Keratinocyte (primary cell): ENCODE results near the gene CCDC122. TPM values are rescaled to one million over a fixed set of nuclear protein-coding genes. Genes with fewer than 3 reads are reported as not detected.

Source experiments
- DNase-seq: peaks from one replicate; pipeline ENCODE4 v3.0.0-alpha.2; 2011; ENCODE audit warnings: low read depth, missing footprints, low spot score
- FAIRE-seq: peaks from 2 replicates; lab custom pipeline; 2011; peaks lifted over from hg19 to GRCh38; lab: Jason Lieb, UNC
- H2AFZ ChIP-seq: 2 replicates; pipeline ENCODE4 v1.6.0; 2012; ENCODE audit warnings: low read length, control low read depth, inconsistent platforms; ENCODE audit not compliant: control insufficient read depth
- H3K27ac ChIP-seq: 2 replicates; pipeline ENCODE4 v1.5.1; 2011; ENCODE audit warnings: low read length; ENCODE audit not compliant: control insufficient read depth, insufficient read depth
- H3K27me3 ChIP-seq: 3 replicates; pipeline ENCODE4 v1.6.0; 2011; ENCODE audit warnings: low read length; ENCODE audit not compliant: control insufficient read depth, insufficient read depth; ENCODE audit errors: extremely low read depth
- H3K36me3 ChIP-seq, 2 experiments: 2 replicates in 1 of 2; 3 replicates in 1 of 2; pipeline ENCODE4 v1.5.1; 2011; ENCODE audit warnings: low read length in 2 of 2, mild to moderate bottlenecking in 1 of 2; ENCODE audit not compliant: control insufficient read depth in 2 of 2, insufficient read depth in 2 of 2; ENCODE audit errors: extremely low read depth in 1 of 2
- H3K4me1 ChIP-seq: 3 replicates; pipeline ENCODE4 v1.5.1; 2011; ENCODE audit warnings: low read length; ENCODE audit not compliant: control insufficient read depth, insufficient read depth; ENCODE audit errors: extremely low read depth
- H3K4me2 ChIP-seq: 3 replicates; pipeline ENCODE4 v1.6.0; 2011; ENCODE audit warnings: low read depth, low read length; ENCODE audit not compliant: control insufficient read depth, insufficient read depth; ENCODE audit errors: extremely low read depth
- H3K4me3 ChIP-seq, 3 experiments: fragments of 200-600 bp in 1 of 3; sonication (generic) in 1 of 3; 2 replicates in 2 of 3; 3 replicates in 1 of 3; pipeline ENCODE4 v1.5.1; 2011 to 2016; ENCODE audit warnings: low read length in 3 of 3, mild to moderate bottlenecking in 3 of 3, control low read depth in 2 of 3, inconsistent platforms in 1 of 3, low read depth in 1 of 3, mixed read lengths in 1 of 3, mixed run types in 1 of 3, moderate library complexity in 1 of 3; ENCODE audit not compliant: control insufficient read depth in 2 of 3, insufficient read depth in 2 of 3; ENCODE audit errors: extremely low read depth in 1 of 3
- H3K79me2 ChIP-seq: 2 replicates; pipeline ENCODE4 v1.6.0; 2012; ENCODE audit warnings: low read length; ENCODE audit not compliant: control insufficient read depth, insufficient read depth
- H3K9ac ChIP-seq: 3 replicates; pipeline ENCODE4 v1.6.0; 2011; ENCODE audit warnings: low read length; ENCODE audit not compliant: control insufficient read depth, insufficient read depth; ENCODE audit errors: extremely low read depth
- H3K9me1 ChIP-seq: 3 replicates; pipeline ENCODE4 v1.6.0; 2011; ENCODE audit warnings: low read length; ENCODE audit not compliant: control insufficient read depth, insufficient read depth; ENCODE audit errors: extremely low read depth
- H3K9me3 ChIP-seq: 2 replicates; pipeline ENCODE4 v1.5.1; 2012; ENCODE audit warnings: low read depth, low read length; ENCODE audit not compliant: control insufficient read depth
- H4K20me1 ChIP-seq: 3 replicates; pipeline ENCODE4 v1.6.0; 2011; ENCODE audit warnings: low read length; ENCODE audit not compliant: control insufficient read depth, insufficient read depth; ENCODE audit errors: extremely low read depth
- EZH2 ChIP-seq: IDR thresholded peaks from one replicate; pipeline ENCODE4 v1.6.1; 2012; ENCODE audit warnings: inconsistent platforms, mild to moderate bottlenecking, low read length, moderate library complexity
- dilution Hi-C: fragments of 300-500 bp; cut with MboI; formaldehyde crosslinking; loops from one replicate; pipeline ENCODE4 v1.7.0; 2020; ENCODE audit warnings: low sequenced_read_pairs; ENCODE audit not compliant: extremely low pct_ligation_motif_present
- polyA plus RNA-seq, 5 experiments: library from polyadenylated mRNA; depleted of rRNA in 3 of 5; stranded (reverse) in 3 of 5; stranded (forward) in 1 of 5; unstranded in 1 of 5; fragments of >200 nt; gene quantifications; 1 replicate in 1 of 5; 2 replicates in 3 of 5; 3 replicates in 1 of 5; pipeline versions ENCODE4 v1.2.1 to v1.2.3, GENCODE V29; 2011 to 2012; ENCODE audit warnings: missing spikeins in 2 of 5, low read depth in 1 of 5, low replicate concordance in 1 of 5
- TF ChIP-seq, protein P1 (sequence below), 3 experiments: IDR thresholded peaks in 1 of 3; conservative IDR thresholded peaks in 1 of 3; optimal IDR thresholded peaks in 1 of 3; 2 replicates in 2 of 3; 3 replicates in 1 of 3; pipeline versions ENCODE3 to v1.5.1; 2011; ENCODE audit warnings: low read length in 3 of 3, mild to moderate bottlenecking in 3 of 3, moderate library complexity in 2 of 3, control low read depth in 1 of 3, inconsistent platforms in 1 of 3; ENCODE audit not compliant: insufficient read depth in 2 of 3; ENCODE audit errors: extremely low read depth in 1 of 3

CCDC122 gene
- polyA plus RNA-seq, 1 donor (not counting 4 experiments of a cell fraction or from before 2014, with no cell fraction given): 1.5 TPM

- no peak overlapping the region for H3K4me2 ChIP-seq
- H3K9ac ChIP-seq: no peak overlapping the region
- no peak overlapping the region for H3K27ac ChIP-seq
- no peaks in the 10 kb centered on the region for H3K36me3 ChIP-seq
- no peaks in the 10 kb centered on the region for H3K9me3 ChIP-seq
- TF ChIP-seq, protein P1, sequence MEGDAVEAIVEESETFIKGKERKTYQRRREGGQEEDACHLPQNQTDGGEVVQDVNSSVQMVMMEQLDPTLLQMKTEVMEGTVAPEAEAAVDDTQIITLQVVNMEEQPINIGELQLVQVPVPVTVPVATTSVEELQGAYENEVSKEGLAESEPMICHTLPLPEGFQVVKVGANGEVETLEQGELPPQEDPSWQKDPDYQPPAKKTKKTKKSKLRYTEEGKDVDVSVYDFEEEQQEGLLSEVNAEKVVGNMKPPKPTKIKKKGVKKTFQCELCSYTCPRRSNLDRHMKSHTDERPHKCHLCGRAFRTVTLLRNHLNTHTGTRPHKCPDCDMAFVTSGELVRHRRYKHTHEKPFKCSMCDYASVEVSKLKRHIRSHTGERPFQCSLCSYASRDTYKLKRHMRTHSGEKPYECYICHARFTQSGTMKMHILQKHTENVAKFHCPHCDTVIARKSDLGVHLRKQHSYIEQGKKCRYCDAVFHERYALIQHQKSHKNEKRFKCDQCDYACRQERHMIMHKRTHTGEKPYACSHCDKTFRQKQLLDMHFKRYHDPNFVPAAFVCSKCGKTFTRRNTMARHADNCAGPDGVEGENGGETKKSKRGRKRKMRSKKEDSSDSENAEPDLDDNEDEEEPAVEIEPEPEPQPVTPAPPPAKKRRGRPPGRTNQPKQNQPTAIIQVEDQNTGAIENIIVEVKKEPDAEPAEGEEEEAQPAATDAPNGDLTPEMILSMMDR (optimal IDR thresholded peaks at IDR 0.05 in 1 of 3, IDR thresholded peaks at IDR 0.05 in 1 of 3, conservative IDR thresholded peaks at IDR 0.05 in 1 of 3; ENCODE audit: extremely low read depth in 1 of 3, insufficient read depth in 2 of 3, low read length in 3 of 3): no peak
- TF ChIP-seq EZH2: no peak
- H4K20me1 ChIP-seq: no peaks in the 10 kb centered on the region
- H3K9me1 ChIP-seq: no peaks in the 10 kb centered on the region
- dilution Hi-C loops: no loop called here
- H3K79me2 ChIP-seq: no peaks in the 10 kb centered on the region
- no peak for DNase-seq
- H2AFZ ChIP-seq: no peak overlapping the region
- FAIRE-seq: no peak
- peaks cover 7% of the 10 kb centered on the region for H3K4me1 ChIP-seq
- H3K27me3 ChIP-seq: no peaks in the 10 kb centered on the region
- H3K4me3 ChIP-seq: no peak overlapping the region
Measured at GRCh38 chr13:43792076-43792881, 87.3 kb downstream of the CCDC122 start.

GRCh38 chr13:43787997-43788396, 91.5 kb downstream of the CCDC122 start:
- Histone ChIP-seq H3K9me1 (no peaks in the 10 kb centered on the region), H3K27ac (no peak overlapping the region), H3K4me2 (peak overlapping the region; percentile 96), H4K20me1 (no peaks in the 10 kb centered on the region), H3K36me3 (no peaks in the 10 kb centered on the region), H3K4me1 (peaks cover 17% of the 10 kb centered on the region), H3K79me2 (no peaks in the 10 kb centered on the region), H3K9me3 (no peaks in the 10 kb centered on the region), H3K4me3 (no peak overlapping the region), H3K9ac (no peak overlapping the region), H2AFZ (no peak overlapping the region), H3K27me3 (no peaks in the 10 kb centered on the region)
- DNase-seq: no peak
- dilution Hi-C loops: no loop called here
- no peak for TF ChIP-seq EZH2
- TF ChIP-seq, protein P1 (optimal IDR thresholded peaks at IDR 0.05 in 1 of 3, IDR thresholded peaks at IDR 0.05 in 1 of 3, conservative IDR thresholded peaks at IDR 0.05 in 1 of 3; ENCODE audit: extremely low read depth in 1 of 3, insufficient read depth in 2 of 3, low read length in 3 of 3): peak in 2 of 3 experiments; percentile 31
- peak; percentile 53 for FAIRE-seq
